ENCODE measurements around the gene DCAF4.

GRCh38 chr14:72876710-72877063 lies 49.6 kb upstream of the DCAF4 start:
- TF ChIP-seq CTCF (conservative IDR thresholded peaks at IDR 0.05 in 1 of 2, IDR thresholded peaks at IDR 0.05 in 1 of 2; ENCODE audit: low read depth in 1 of 2, low read length in 2 of 2) (no peak), EZH2 (IDR thresholded peaks at IDR 0.05; ENCODE audit: low read length, missing control alignments) (no peak)
